NCI-H446 treated with DMSO at 0.1 percent for 48 hours (cell line): ENCODE measurements around the gene CDC14C.

Experiments
- DNase-seq: peaks from one replicate; lab custom pipeline; 2025; lab: John Stamatoyannopoulos, UW

CDC14C gene

GRCh38 chr7:48976253-48976652, 51.9 kb downstream of the CDC14C start:
- DNase-seq = no peak

GRCh38 chr7:48976850-48977249, 52.5 kb downstream of the CDC14C start:
- DNase-seq = no peak
